WTC11 (cell line): Measurements from ENCODE around the gene PLCG2. TPM values are rescaled to one million over a fixed set of nuclear protein-coding genes. Genes with fewer than 3 reads are reported as not detected.

Source experiments
- ATAC-seq: fragments of 200-7000 bp; cut with Tn5 transposase; 2 replicates; pipeline ENCODE4 v1.10.0; 2021; ENCODE audit warnings: mild to moderate bottlenecking, moderate library complexity
- CTCF ChIA-PET: fragments of 300-600 bp; sonication (Branson Sonifier 250); formaldehyde crosslinking; loops from one replicate; lab custom pipeline; 2021; ENCODE audit warnings: antibody characterized with exemption; lab: Charles Lee
- POLR2A ChIA-PET: fragments of 350-600 bp; sonication (Branson Sonifier 250); formaldehyde crosslinking; loops from one replicate; lab custom pipeline; 2021; ENCODE audit warnings: antibody characterized with exemption; lab: Charles Lee
- DNase-seq: peaks from one replicate; pipeline ENCODE4 v3.0.0; 2021; ENCODE audit warnings: low spot score
- H3K27ac Mint-ChIP-seq: 2 replicates; pipeline ENCODE4 v1.8.0; 2021; ENCODE audit warnings: mixed read lengths
- H3K27me3 Mint-ChIP-seq: 2 replicates; pipeline ENCODE4 v1.8.0; 2021; ENCODE audit warnings: low read depth, mild to moderate bottlenecking, moderate library complexity, mixed read lengths
- H3K36me3 Mint-ChIP-seq: 2 replicates; pipeline ENCODE4 v1.8.0; 2021; ENCODE audit warnings: mixed read lengths
- H3K4me1 Mint-ChIP-seq: 2 replicates; pipeline ENCODE4 v1.8.0; 2022; ENCODE audit warnings: mixed read lengths
- H3K4me3 Mint-ChIP-seq: 2 replicates; pipeline ENCODE4 v1.8.0; 2021; ENCODE audit warnings: mild to moderate bottlenecking, moderate library complexity, mixed read lengths
- H3K9me3 Mint-ChIP-seq: 2 replicates; pipeline ENCODE4 v1.8.0; 2021; ENCODE audit warnings: mixed read lengths
- ARID4B ChIP-seq: sonication (generic); formaldehyde crosslinking; IDR thresholded peaks from 2 replicates; pipeline ENCODE4 v1.8.0; 2023; ENCODE audit warnings: missing genetic modification reagents, mild to moderate bottlenecking, borderline replicate concordance
- EMX1 ChIP-seq: fragments of 250-450 bp; sonication (Bioruptor Pico); IDR thresholded peaks from 2 replicates; pipeline ENCODE4 v1.8.0; 2021; ENCODE audit warnings: mild to moderate bottlenecking
- ESRRA ChIP-seq: sonication (generic); formaldehyde crosslinking; IDR thresholded peaks from 2 replicates; pipeline ENCODE4 v1.8.1; 2022; ENCODE audit warnings: mild to moderate bottlenecking, missing genetic modification reagents, borderline replicate concordance
- FOXJ3 ChIP-seq: sonication (generic); formaldehyde crosslinking; IDR thresholded peaks from 2 replicates; pipeline ENCODE4 v1.9.0; 2021; ENCODE audit warnings: missing genetic modification reagents, mild to moderate bottlenecking, borderline replicate concordance
- GABPB1 ChIP-seq: sonication (generic); formaldehyde crosslinking; IDR thresholded peaks from 2 replicates; pipeline ENCODE4 v1.8.1; 2023; ENCODE audit warnings: mild to moderate bottlenecking, missing genetic modification reagents
- IRF2 ChIP-seq: sonication (generic); formaldehyde crosslinking; IDR thresholded peaks from 2 replicates; pipeline ENCODE4 v1.8.0; 2022; ENCODE audit warnings: low read depth, missing genetic modification reagents, borderline replicate concordance
- MYBL2 ChIP-seq: sonication (generic); formaldehyde crosslinking; IDR thresholded peaks from 2 replicates; pipeline ENCODE4 v1.8.1; 2023; ENCODE audit warnings: mild to moderate bottlenecking, moderate library complexity, missing genetic modification reagents
- NFE2L1 ChIP-seq: sonication (generic); formaldehyde crosslinking; IDR thresholded peaks from 2 replicates; pipeline ENCODE4 v1.8.1; 2023; ENCODE audit warnings: missing genetic modification reagents
- NR2C2 ChIP-seq: sonication (generic); formaldehyde crosslinking; IDR thresholded peaks from 2 replicates; pipeline ENCODE4 v1.8.0; 2022; ENCODE audit warnings: mild to moderate bottlenecking, missing genetic modification reagents
- NR3C1 ChIP-seq: sonication (generic); formaldehyde crosslinking; conservative IDR thresholded peaks from 2 replicates; pipeline ENCODE4 v1.8.1; 2023; ENCODE audit warnings: low read depth, mild to moderate bottlenecking, missing genetic modification reagents
- OVOL2 ChIP-seq: fragments of 250-450 bp; sonication (Bioruptor Pico); IDR thresholded peaks from 2 replicates; pipeline ENCODE4 v1.9.0; 2021; ENCODE audit warnings: mild to moderate bottlenecking, borderline replicate concordance
- PREB ChIP-seq: sonication (generic); formaldehyde crosslinking; IDR thresholded peaks from 2 replicates; pipeline ENCODE4 v1.8.1; 2022; ENCODE audit warnings: mild to moderate bottlenecking, missing genetic modification reagents, moderate library complexity, borderline replicate concordance
- SP1 ChIP-seq: sonication (generic); formaldehyde crosslinking; conservative IDR thresholded peaks from 2 replicates; pipeline ENCODE4 v1.8.1; 2022; ENCODE audit warnings: missing genetic modification reagents
- STAT6 ChIP-seq: sonication (generic); formaldehyde crosslinking; conservative IDR thresholded peaks from 2 replicates; pipeline ENCODE4 v1.8.1; 2023; ENCODE audit warnings: mild to moderate bottlenecking, low read depth, missing genetic modification reagents, moderate library complexity
- TEAD1 ChIP-seq: sonication (generic); formaldehyde crosslinking; IDR thresholded peaks from 2 replicates; pipeline ENCODE4 v1.8.0; 2022; ENCODE audit warnings: mild to moderate bottlenecking, missing genetic modification reagents
- TP53 ChIP-seq: sonication (generic); formaldehyde crosslinking; IDR thresholded peaks from 2 replicates; pipeline ENCODE4 v1.8.1; 2023; ENCODE audit warnings: mild to moderate bottlenecking, missing genetic modification reagents
- ZNF532 ChIP-seq: fragments of 250-450 bp; sonication (Bioruptor Pico); IDR thresholded peaks from 2 replicates; pipeline ENCODE4 v1.9.0; 2021; ENCODE audit warnings: mild to moderate bottlenecking, borderline replicate concordance
- total RNA-seq: library from RNA; stranded (reverse); gene quantifications from 3 replicates; pipeline ENCODE4 v1.2.3, GENCODE V29; 2021
- TF ChIP-seq, protein P1 (sequence below): sonication (generic); formaldehyde crosslinking; IDR thresholded peaks from 2 replicates; pipeline ENCODE4 v1.8.1; 2022; ENCODE audit warnings: missing genetic modification reagents, borderline replicate concordance

The PLCG2 gene
- total RNA-seq, 1 experiment from 2014 or later: 7.0 TPM

DNA sequence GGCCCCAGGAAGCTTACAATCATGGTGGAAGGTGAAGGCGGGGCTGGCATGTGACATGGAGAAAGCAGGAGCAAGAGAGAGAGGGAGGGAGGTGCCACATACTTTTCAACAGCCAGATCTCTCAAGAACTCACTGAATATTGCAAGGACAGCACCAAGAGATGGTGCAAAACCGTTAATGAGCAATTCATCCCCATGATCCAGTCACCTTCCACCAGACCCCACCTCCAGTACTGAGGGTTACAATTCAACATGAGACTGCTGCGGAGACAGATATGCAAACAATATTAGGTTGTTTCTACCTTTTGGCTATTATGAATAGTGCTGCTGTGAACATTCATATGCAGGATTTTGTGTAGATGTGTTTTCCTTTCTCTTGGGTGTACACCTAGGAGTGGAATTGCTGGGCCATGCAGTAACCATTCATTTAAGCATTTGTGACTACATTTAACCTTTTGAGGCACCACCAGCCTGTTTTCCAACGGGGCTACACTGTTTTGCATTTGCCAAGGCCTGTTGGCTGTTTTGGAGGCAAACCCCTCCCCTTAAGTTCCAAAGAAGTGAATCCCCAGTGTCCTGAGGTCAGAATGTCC lies 28.8 kb downstream of the PLCG2 start (continued):
- TF ChIP-seq, protein P1, sequence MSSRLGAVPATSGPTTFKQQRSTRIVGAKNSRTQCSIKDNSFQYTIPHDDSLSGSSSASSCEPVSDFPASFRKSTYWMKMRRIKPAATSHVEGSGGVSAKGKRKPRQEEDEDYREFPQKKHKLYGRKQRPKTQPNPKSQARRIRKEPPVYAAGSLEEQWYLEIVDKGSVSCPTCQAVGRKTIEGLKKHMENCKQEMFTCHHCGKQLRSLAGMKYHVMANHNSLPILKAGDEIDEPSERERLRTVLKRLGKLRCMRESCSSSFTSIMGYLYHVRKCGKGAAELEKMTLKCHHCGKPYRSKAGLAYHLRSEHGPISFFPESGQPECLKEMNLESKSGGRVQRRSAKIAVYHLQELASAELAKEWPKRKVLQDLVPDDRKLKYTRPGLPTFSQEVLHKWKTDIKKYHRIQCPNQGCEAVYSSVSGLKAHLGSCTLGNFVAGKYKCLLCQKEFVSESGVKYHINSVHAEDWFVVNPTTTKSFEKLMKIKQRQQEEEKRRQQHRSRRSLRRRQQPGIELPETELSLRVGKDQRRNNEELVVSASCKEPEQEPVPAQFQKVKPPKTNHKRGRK (CRISPR knock-in tag): no peak
- TF ChIP-seq TP53 (CRISPR knock-in tag) (no peak), NFE2L1 (no peak), STAT6 (CRISPR knock-in tag) (no peak), NR3C1 (CRISPR knock-in tag) (no peak), PREB (CRISPR knock-in tag) (no peak), ESRRA (no peak), NR2C2 (CRISPR knock-in tag) (no peak), ZNF532 (CRISPR knock-in tag) (no peak), IRF2 (CRISPR knock-in tag) (no peak)

DNA sequence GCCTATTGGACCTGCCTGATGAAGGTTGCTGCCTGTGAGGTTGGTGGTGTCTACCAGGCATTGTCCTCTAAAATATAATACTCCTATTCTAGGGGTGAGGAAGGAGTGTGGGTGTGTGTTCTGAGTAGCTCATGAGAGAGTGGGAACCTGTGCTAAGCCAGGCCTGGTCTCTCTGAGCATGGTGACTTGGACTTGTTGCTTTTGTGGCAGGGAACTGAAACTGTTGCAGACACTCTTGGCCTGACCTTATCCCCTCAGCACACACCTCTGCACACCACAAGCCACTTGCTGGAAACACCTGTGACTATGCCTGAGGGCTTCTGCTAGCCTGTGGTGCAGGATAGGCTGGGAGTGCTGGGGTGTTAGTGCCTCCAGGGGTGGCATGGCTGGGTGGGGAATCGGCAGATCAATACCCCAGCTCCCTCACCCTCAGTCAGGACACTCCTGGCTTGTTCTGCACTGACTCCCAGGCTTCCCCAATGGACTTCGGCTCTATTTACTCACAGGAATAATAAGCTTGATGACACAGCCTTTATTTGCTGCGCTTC lies 29.9 kb downstream of the PLCG2 start:
- no peaks in the 10 kb centered on the region for H3K36me3 Mint-ChIP-seq
- no peak for DNase-seq
- peaks cover 12% of the 10 kb centered on the region for H3K9me3 Mint-ChIP-seq
- no peak overlapping the region for H3K4me3 Mint-ChIP-seq
- peaks cover 7% of the 10 kb centered on the region for H3K4me1 Mint-ChIP-seq
- TF ChIP-seq ARID4B (CRISPR knock-in tag) (no peak), OVOL2 (CRISPR knock-in tag) (no peak), GABPB1 (CRISPR knock-in tag) (no peak), EMX1 (CRISPR knock-in tag) (no peak), SP1 (CRISPR knock-in tag) (no peak), PREB (CRISPR knock-in tag) (no peak), TEAD1 (CRISPR knock-in tag) (no peak), MYBL2 (no peak), FOXJ3 (CRISPR knock-in tag) (no peak)
- H3K27ac Mint-ChIP-seq: no peak overlapping the region
- ChIA-PET POLR2A (no interaction called here), CTCF (no interaction called here)
- ATAC-seq: no peak
- no peaks in the 10 kb centered on the region for H3K27me3 Mint-ChIP-seq
